Stimulated activated CD8-positive, alpha-beta memory T cell treated with anti-CD3 and anti-CD28 coated beads, Interleukin-7, amount 100 ng/mL, for 4 hours (primary cell): ENCODE data around the gene DHCR7.

Experiments
- DNase-seq, 2 donors: peaks; one replicate each; pipeline ENCODE4 v3.0.0-alpha.2; 2020; ENCODE audit warnings: low read depth in 2 of 2

Gene DHCR7

GRCh38 chr11:71477641-71478527, 29.7 kb upstream of the DHCR7 start:
- DNase-seq, result no peak

GRCh38 chr11:71476926-71477640, 28.9 kb upstream of the DHCR7 start:
- no peak for DNase-seq

GRCh38 chr11:71476031-71476430, 27.8 kb upstream of the DHCR7 start:
- DNase-seq, result no peak

GRCh38 chr11:71474771-71475483, 26.7 kb upstream of the DHCR7 start:
- DNase-seq, result no peak

- DNase-seq, result no peak
Measured at GRCh38 chr11:71474141-71474770, 26.1 kb upstream of the DHCR7 start.

- DNase-seq, result no peak
Measured at GRCh38 chr11:71473793-71474080, 25.5 kb upstream of the DHCR7 start.

GRCh38 chr11:71472941-71473792, 25.0 kb upstream of the DHCR7 start:
- no peak for DNase-seq

- DNase-seq, result no peak
Measured at GRCh38 chr11:71472357-71472885, 24.2 kb upstream of the DHCR7 start.

GRCh38 chr11:71470946-71471345, 22.8 kb upstream of the DHCR7 start:
- no peak for DNase-seq

GRCh38 chr11:71467164-71467563, 19.0 kb upstream of the DHCR7 start:
- DNase-seq, result no peak

GRCh38 chr11:71466358-71466757, 18.2 kb upstream of the DHCR7 start:
- no peak for DNase-seq

GRCh38 chr11:71465054-71465453, 16.9 kb upstream of the DHCR7 start:
- no peak for DNase-seq

- DNase-seq, result no peak
Measured at GRCh38 chr11:71463331-71464211, 15.4 kb upstream of the DHCR7 start.

GRCh38 chr11:71462726-71463125, 14.5 kb upstream of the DHCR7 start:
- DNase-seq, result no peak

- DNase-seq, result no peak
Measured at GRCh38 chr11:71461696-71462095, 13.5 kb upstream of the DHCR7 start.

- DNase-seq, result no peak
Measured at GRCh38 chr11:71459767-71460320, 11.7 kb upstream of the DHCR7 start.

GRCh38 chr11:71459076-71459766, 11.0 kb upstream of the DHCR7 start:
- no peak for DNase-seq

- DNase-seq, result no peak
Measured at GRCh38 chr11:71458146-71459070, 10.2 kb upstream of the DHCR7 start.
